ENCODE results near the gene NAPG. TPM values are rescaled to one million over a fixed set of nuclear protein-coding genes. Genes with fewer than 3 reads are reported as not detected.
A peak's percentile ranks its signal among the peaks of the same experiment; 100 is the strongest.
"Not testable (repeated sequence)": the region's sequence is repeated elsewhere in the genome, so short reads cannot be mapped to it uniquely, and the experiment has no call there.

The NAPG gene
- total RNA-seq, 4 donors from 2014 or later: 27.1 to 34.7 (median 31.0) TPM

DNA sequence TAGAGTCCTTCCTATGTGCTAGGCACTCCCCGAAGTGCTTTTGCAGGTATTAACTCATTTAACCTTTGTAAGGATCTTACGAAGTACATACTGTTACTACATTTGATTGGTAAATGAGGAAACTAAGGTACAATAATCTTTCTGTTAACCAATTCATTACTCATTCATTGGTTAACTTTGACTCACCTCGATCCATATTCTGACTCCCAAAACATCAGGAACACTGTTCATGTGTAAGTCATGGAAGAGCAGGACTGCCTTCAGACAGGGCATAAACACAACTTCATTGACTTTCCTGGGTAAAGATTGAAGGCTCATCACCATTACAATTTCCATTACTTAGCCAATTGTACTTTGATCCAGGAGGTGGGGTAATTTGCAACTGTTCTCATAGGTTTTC lies 40.6 kb downstream of the NAPG start:
- Histone ChIP-seq H3K36me3 (no peaks in the 10 kb centered on the region), H3K27me3 (no peaks in the 10 kb centered on the region), H3K9me3 (no peaks in the 10 kb centered on the region), H3K4me1 (peaks cover 5 to 36% (median 17%) of the 10 kb centered on the region in 3 donors), H3K27ac (no peak overlapping the region), H3K4me3 (no peak overlapping the region)
- 85 to 90% methylated on average over 3 of the region's 3 CpGs for WGBS, 2 donors
- DNase-seq: no peak
- TF ChIP-seq, protein P1, sequence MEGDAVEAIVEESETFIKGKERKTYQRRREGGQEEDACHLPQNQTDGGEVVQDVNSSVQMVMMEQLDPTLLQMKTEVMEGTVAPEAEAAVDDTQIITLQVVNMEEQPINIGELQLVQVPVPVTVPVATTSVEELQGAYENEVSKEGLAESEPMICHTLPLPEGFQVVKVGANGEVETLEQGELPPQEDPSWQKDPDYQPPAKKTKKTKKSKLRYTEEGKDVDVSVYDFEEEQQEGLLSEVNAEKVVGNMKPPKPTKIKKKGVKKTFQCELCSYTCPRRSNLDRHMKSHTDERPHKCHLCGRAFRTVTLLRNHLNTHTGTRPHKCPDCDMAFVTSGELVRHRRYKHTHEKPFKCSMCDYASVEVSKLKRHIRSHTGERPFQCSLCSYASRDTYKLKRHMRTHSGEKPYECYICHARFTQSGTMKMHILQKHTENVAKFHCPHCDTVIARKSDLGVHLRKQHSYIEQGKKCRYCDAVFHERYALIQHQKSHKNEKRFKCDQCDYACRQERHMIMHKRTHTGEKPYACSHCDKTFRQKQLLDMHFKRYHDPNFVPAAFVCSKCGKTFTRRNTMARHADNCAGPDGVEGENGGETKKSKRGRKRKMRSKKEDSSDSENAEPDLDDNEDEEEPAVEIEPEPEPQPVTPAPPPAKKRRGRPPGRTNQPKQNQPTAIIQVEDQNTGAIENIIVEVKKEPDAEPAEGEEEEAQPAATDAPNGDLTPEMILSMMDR (IDR thresholded peaks at IDR 0.05): no peak
- no peak for TF ChIP-seq POLR2A (IDR thresholded peaks at IDR 0.05)
- intact Hi-C loops (cut with DNase I): no loop called here

DNA sequence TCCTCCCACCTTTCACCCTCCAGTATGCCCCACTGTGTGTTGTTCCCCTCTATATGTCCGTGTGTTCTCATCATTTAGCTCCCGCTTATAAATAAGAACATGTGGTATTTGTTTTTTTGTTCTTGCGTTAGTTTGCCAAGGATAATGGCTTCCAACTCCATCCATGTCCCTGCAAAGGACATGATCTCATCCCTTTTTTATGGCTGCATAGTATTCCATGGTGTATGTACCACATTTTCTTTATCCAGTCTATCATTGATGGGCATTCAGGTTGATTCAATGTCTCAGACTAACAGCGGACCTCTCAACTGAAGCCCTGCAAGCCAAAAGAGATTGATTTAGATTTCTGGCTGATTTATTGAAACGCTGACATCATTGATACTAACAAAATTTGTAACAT lies 44.1 kb downstream of the NAPG start:
- H3K4me1 ChIP-seq; DNase-seq; intact Hi-C loops (cut with DNase I); H3K4me3 ChIP-seq; H3K27ac ChIP-seq; H3K27me3 ChIP-seq; H3K9me3 ChIP-seq; H3K36me3 ChIP-seq: not testable (repeated sequence)
- WGBS, 2 donors: 74 to 81% methylated on average over 5 of the region's 5 CpGs

DNA sequence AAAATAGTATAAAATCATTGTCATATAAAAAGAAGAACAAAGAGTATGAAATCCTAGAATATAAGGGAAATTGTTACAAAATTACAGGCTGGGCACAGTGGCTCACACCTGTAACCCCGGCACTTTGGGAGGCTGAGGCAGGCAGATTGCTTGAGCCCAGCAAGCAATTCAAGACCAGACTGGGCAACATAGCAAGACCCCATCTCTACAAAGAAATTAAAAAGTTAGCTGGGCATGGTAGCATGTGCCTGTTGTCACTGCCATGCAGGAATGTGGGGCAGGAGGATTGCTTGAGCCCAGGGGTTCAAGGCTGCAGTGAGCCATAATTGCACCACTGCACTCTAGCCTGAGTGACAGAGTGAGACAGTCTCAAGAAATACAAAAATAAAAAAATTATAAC lies 44.8 kb downstream of the NAPG start:
- TF ChIP-seq, protein P1 (IDR thresholded peaks at IDR 0.05): no peak
- TF ChIP-seq POLR2A (IDR thresholded peaks at IDR 0.05): no peak
- Histone ChIP-seq H3K36me3 (no peaks in the 10 kb centered on the region), H3K27me3 (no peaks in the 10 kb centered on the region), H3K9me3 (no peaks in the 10 kb centered on the region), H3K4me3 (no peak overlapping the region), H3K4me1 (no peaks in the 10 kb centered on the region), H3K27ac (no peak overlapping the region)
- 74 to 91% methylated on average over 1 of the region's 1 CpG for WGBS, 2 donors
- intact Hi-C loops (cut with DNase I): no loop called here
- DNase-seq: no peak

DNA sequence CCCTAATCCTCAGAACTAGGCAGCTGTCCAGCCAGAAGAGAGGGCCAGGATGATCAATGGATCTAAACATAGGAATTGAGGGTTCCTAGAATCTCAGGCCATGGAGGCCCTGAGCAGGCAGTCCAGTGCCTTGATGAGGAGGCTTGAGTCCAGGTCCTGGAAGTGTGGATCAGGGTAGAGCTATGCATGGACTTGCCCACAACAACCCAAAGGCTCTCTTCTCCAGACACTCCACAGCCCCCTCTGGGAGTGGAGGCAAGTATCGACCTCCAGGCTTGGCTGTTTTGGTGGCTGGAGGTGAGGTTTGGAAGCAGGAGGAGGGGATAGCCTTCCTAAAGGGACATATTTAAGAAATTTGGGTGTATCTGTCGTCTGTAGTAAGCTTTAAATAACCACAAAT lies 45.7 kb downstream of the NAPG start:
- H3K36me3 ChIP-seq: no peaks in the 10 kb centered on the region
- H3K27me3 ChIP-seq: no peaks in the 10 kb centered on the region
- no peak for TF ChIP-seq POLR2A (IDR thresholded peaks at IDR 0.05)
- TF ChIP-seq, protein P1 (IDR thresholded peaks at IDR 0.05): no peak
- no peaks in the 10 kb centered on the region for H3K4me1 ChIP-seq
- H3K9me3 ChIP-seq: no peaks in the 10 kb centered on the region
- 47 to 67% methylated on average over 1 to 2 of the region's 2 CpGs for WGBS, 2 donors
- intact Hi-C loops (cut with DNase I): no loop called here
- no peak overlapping the region for H3K4me3 ChIP-seq
- no peak for DNase-seq
- H3K27ac ChIP-seq: no peak overlapping the region

DNA sequence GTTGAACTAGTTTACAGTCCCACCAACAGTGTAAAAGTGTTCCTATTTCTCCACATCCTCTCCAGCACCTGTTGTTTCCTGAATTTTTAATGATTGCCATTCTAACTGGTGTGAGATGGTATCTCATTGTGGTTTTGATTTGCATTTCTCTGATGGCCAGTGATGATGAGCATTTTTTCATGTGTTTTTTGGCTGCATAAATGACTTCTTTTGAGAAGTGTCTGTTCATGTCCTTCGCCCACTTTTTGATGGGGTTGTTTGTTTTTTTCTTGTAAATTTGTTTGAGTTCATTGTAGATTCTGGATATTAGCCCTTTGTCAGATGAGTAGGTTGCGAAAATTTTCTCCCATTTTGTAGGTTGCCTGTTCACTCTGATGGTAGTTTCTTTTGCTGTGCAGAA lies 47.4 kb downstream of the NAPG start:
- H3K9me3 ChIP-seq; H3K4me1 ChIP-seq; intact Hi-C loops (cut with DNase I); H3K4me3 ChIP-seq; H3K36me3 ChIP-seq; H3K27me3 ChIP-seq; DNase-seq; H3K27ac ChIP-seq: not testable (repeated sequence)
- no CpG with 5 or more reads among the region's 2 CpGs for WGBS, 2 donors

DNA sequence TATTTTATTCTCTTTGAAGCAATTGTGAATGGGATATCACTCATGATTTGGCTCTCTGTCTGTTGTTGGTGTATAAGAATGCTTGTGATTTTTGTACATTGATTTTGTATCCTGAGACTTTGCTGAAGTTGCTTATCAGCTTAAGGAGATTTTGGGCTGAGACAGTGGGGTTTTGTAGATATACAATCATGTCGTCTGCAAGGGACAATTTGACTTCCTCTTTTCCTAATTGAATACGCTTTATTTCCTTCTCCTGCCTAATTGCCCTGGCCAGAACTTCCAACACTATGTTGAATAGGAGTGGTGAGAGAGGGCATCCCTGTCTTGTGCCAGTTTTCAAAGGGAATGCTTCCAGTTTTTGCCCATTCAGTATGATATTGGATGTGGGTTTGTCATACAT lies 48.6 kb downstream of the NAPG start:
- DNase-seq; H3K36me3 ChIP-seq; H3K4me3 ChIP-seq; H3K27ac ChIP-seq; intact Hi-C loops (cut with DNase I); H3K27me3 ChIP-seq; H3K9me3 ChIP-seq: not testable (repeated sequence)
- peaks cover 0 to 15% (median 0%) of the 10 kb centered on the region in 3 donors for H3K4me1 ChIP-seq
- 64 to 70% methylated on average over 2 of the region's 2 CpGs for WGBS, 2 donors

DNA sequence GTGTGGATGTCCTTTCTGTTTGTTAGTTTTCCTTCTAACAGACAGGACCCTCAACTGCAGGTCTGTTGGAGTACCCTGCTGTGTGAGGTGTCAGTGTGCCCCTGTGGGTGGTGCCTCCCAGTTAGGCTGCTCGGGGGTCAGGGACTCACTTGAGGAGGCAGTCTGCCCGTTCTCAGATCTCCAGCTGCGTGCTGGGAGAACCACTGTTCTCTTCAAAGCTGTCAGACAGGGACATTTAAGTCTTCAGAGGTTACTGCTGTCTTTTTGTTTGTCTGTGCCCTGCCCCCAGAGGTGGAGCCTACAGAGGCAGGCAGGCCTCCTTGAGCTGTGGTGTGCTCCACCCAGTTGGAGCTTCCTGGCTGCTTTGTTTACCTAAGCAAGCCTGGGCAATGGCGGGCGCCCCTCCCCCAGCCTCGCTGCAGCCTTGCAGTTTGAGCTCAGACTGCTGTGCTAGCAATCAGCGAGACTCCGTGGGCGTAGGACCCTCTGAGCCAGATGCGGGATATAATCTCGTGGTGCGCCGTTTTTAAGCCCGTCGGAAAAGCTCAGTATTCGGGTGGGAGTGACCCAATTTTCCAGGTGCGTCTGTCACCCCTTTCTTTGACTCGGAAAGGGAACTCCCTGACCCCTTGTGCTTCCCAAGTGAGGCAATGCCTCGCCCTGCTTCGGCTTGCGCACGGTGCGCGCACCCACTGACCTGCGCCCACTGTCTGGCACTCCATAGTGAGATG lies 52.2 kb downstream of the NAPG start:
- H3K27me3 ChIP-seq; intact Hi-C loops (cut with DNase I); H3K36me3 ChIP-seq; DNase-seq; H3K9me3 ChIP-seq: not testable (repeated sequence)
- peaks cover 0 to 15% (median 0%) of the 10 kb centered on the region in 3 donors for H3K4me1 ChIP-seq
- peak overlapping the region in 1 of 4 donors; percentile 30 for H3K4me3 ChIP-seq
- H3K27ac ChIP-seq: peak overlapping the region in 2 of 4 donors; percentile 6 to 30
- 46 to 78% methylated on average over 16 to 18 of the region's 25 CpGs for WGBS, 2 donors

DNA sequence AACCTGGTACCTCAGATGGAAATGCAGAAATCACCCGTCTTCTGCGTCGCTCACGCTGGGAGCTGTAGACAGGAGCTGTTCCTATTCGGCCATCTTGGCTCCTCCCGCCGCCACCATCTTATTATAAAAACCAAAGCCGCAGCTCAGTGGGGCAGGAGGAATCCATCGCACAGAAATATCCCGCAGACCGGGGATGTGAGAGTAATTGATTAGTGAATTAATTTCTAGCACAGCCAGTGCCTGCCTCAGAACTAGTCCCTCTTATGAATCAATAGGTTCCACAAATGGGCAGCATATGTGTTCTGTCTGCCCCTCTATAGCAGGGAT lies 52.7 kb downstream of the NAPG start:
- peaks cover 0 to 15% (median 0%) of the 10 kb centered on the region in 3 donors for H3K4me1 ChIP-seq
- intact Hi-C loops (cut with DNase I); H3K27ac ChIP-seq; DNase-seq; H3K9me3 ChIP-seq; H3K36me3 ChIP-seq; H3K27me3 ChIP-seq; H3K4me3 ChIP-seq: not testable (repeated sequence)
- WGBS, 2 donors: 83 to 98% methylated on average over 8 of the region's 11 CpGs
